Endodermal cell (in vitro differentiated cells): ENCODE measurements around the gene TNRC18. TPM values are rescaled to one million over a fixed set of nuclear protein-coding genes. Genes with fewer than 3 reads are reported as not detected.
"Not testable (repeated sequence)": the region's sequence is repeated elsewhere in the genome, so short reads cannot be mapped to it uniquely, and the experiment has no call there.

Source experiments
- DNase-seq: peaks from one replicate; pipeline ENCODE4 v3.0.0-alpha.2; 2017
- H3K27ac ChIP-seq: 2 replicates; pipeline ENCODE4 v1.5.1; 2013; ENCODE audit warnings: mild to moderate bottlenecking, low read depth, low read length, moderate library complexity
- H3K27me3 ChIP-seq: 2 replicates; pipeline ENCODE4 v1.6.1; 2013; ENCODE audit warnings: mild to moderate bottlenecking, low read length, moderate library complexity; ENCODE audit not compliant: insufficient read depth, control insufficient read depth, poor library complexity, severe bottlenecking
- H3K36me3 ChIP-seq: 2 replicates; pipeline ENCODE4 v1.7.0; 2013; ENCODE audit warnings: mild to moderate bottlenecking, low read length, moderate library complexity; ENCODE audit not compliant: control insufficient read depth, insufficient read depth
- H3K4me1 ChIP-seq: one replicate; pipeline ENCODE4 v1.7.0; 2013; ENCODE audit warnings: low read length; ENCODE audit not compliant: control insufficient read depth, insufficient read depth
- H3K4me3 ChIP-seq: 2 replicates; pipeline ENCODE4 v1.5.1; 2013; ENCODE audit warnings: mild to moderate bottlenecking, low read length, moderate library complexity
- H3K9ac ChIP-seq: 2 replicates; pipeline ENCODE4 v1.6.1; 2013; ENCODE audit warnings: mild to moderate bottlenecking, low read length, moderate library complexity; ENCODE audit not compliant: poor library complexity, severe bottlenecking; ENCODE audit errors: extremely low read depth
- H3K9me3 ChIP-seq: 2 replicates; pipeline ENCODE4 v1.6.1; 2013; ENCODE audit warnings: mild to moderate bottlenecking, low read length, moderate library complexity; ENCODE audit not compliant: control insufficient read depth
- H3K27ac Mint-ChIP-seq: 2 replicates; pipeline ENCODE4 v1.8.0; 2020; ENCODE audit warnings: mixed read lengths
- H3K27me3 Mint-ChIP-seq: 2 replicates; pipeline ENCODE4 v1.8.0; 2021; ENCODE audit warnings: mild to moderate bottlenecking, mixed read lengths; ENCODE audit not compliant: insufficient read depth
- H3K36me3 Mint-ChIP-seq: 2 replicates; pipeline ENCODE4 v1.8.0; 2020; ENCODE audit warnings: low read depth, mixed read lengths
- H3K4me1 Mint-ChIP-seq: 2 replicates; pipeline ENCODE4 v1.8.0; 2020; ENCODE audit warnings: mixed read lengths
- H3K4me3 Mint-ChIP-seq: 2 replicates; pipeline ENCODE4 v1.8.0; 2020; ENCODE audit warnings: mild to moderate bottlenecking, moderate library complexity, mixed read lengths
- H3K9me3 Mint-ChIP-seq: 2 replicates; pipeline ENCODE4 v1.8.0; 2020; ENCODE audit warnings: mild to moderate bottlenecking, mixed read lengths
- CTCF ChIP-seq: fragments of 200-600 bp; sonication (generic); conservative IDR thresholded peaks from 2 replicates; pipeline ENCODE4 v1.5.0; 2021; ENCODE audit warnings: antibody characterized with exemption, mild to moderate bottlenecking
- WGBS, 2 experiments: methylation state at CpG; one replicate each; pipeline versions ENCODE4 v1.1.5 to v1.1.7; 2013; ENCODE audit warnings: missing lambda C conversion rate in 2 of 2, mixed read lengths in 1 of 2; ENCODE audit not compliant: insufficient coverage in 1 of 2, insufficient read length in 1 of 2; 5-methylcytosine and 5-hydroxymethylcytosine counted together
- long read RNA-seq, 4 experiments: library from polyadenylated mRNA in 2 of 4; library from RNA in 1 of 4; library from capped mRNA in 1 of 4; stranded (forward) in 3 of 4; unstranded in 1 of 4; transcript quantifications; one replicate each; pipeline ENCODE4 v2.0.0, GENCODE V29; 2020 to 2021; ENCODE audit warnings: inconsistent platforms in 1 of 4
- polyA plus RNA-seq, 2 experiments: library from polyadenylated mRNA; stranded (reverse); fragments of 50-300 nt; gene quantifications; one replicate each; pipeline ENCODE4 v1.2.3, GENCODE V29; 2013
- total RNA-seq, 2 donors: library from RNA; stranded (reverse); fragmentation: NEBNext Ultra II Directional in 1 of 2; extraction: Animal tissue kit (Norgen Biotek cat#: 25700) in 1 of 2; gene quantifications; 2 replicates in 1 of 2; 3 replicates in 1 of 2; pipeline ENCODE4 v1.2.1, GENCODE V29; 2021

Gene TNRC18
- total RNA-seq: 100 to 1,000 TPM; 103 to 136 TPM
- polyA plus RNA-seq (2013, experiment 1 of 2): 48.8 TPM
- polyA plus RNA-seq (2013, experiment 2 of 2): 55.8 TPM
- long read RNA-seq, experiment 1, partial matches to known transcripts: 16 of 22 reads
- long read RNA-seq, experiment 1, other reads (novel, unspliced or antisense): 6 of 22 reads
- long read RNA-seq, experiment 2, partial matches to known transcripts: 36 of 41 reads
- long read RNA-seq, experiment 2, other reads (novel, unspliced or antisense): 5 of 41 reads
- long read RNA-seq, experiment 3, partial matches to known transcripts: 3 of 6 reads
- long read RNA-seq, experiment 3, other reads (novel, unspliced or antisense): 3 of 6 reads
- long read RNA-seq, experiment 4, partial matches to known transcripts: 1 of 1 reads
- long read RNA-seq, experiment 4, other reads (novel, unspliced or antisense): 0 of 1 reads

GRCh38 chr7:5423306-5423975 lies at the start of gene TNRC18:
TSS of gene TNRC18 (minus strand) at chr7:5423834. CDS start at chr7:5421246, 2,588 bp downstream.
- H3K27me3 ChIP-seq: no peaks in the 10 kb centered on the region
- peak within 1 kb of the TSS; percentile 100 for H3K9ac ChIP-seq

GRCh38 chr7:5472432-5473315 lies 49.0 kb upstream of the TNRC18 start:
- no peaks in the 10 kb centered on the region for H3K4me1 Mint-ChIP-seq
- no peaks in the 10 kb centered on the region for H3K27me3 ChIP-seq
- no peaks in the 10 kb centered on the region for H3K4me1 ChIP-seq
- H3K27me3 Mint-ChIP-seq: no peaks in the 10 kb centered on the region
- H3K4me3 Mint-ChIP-seq: no peak overlapping the region
- DNase-seq: peak; percentile 48
- no peak overlapping the region for H3K9ac ChIP-seq
- no peaks in the 10 kb centered on the region for H3K9me3 ChIP-seq
- WGBS, 2 experiments: 93 to 94% methylated on average over 15 to 20 of the region's 20 CpGs
- H3K27ac Mint-ChIP-seq: no peak overlapping the region
- no peaks in the 10 kb centered on the region for H3K36me3 ChIP-seq
- H3K4me3 ChIP-seq: no peak overlapping the region
- H3K36me3 Mint-ChIP-seq: peaks cover 8% of the 10 kb centered on the region
- no peak for TF ChIP-seq CTCF
- H3K9me3 Mint-ChIP-seq: no peaks in the 10 kb centered on the region
- H3K27ac ChIP-seq: no peak overlapping the region

More at GRCh38 chr7:5423306-5423975, at the start of gene TNRC18:
- Histone ChIP-seq H3K4me1 (no peaks in the 10 kb centered on the region), H3K27ac (peak within 1 kb of the TSS; percentile 99), H3K4me3 (peak within 1 kb of the TSS; percentile 100), H3K36me3 (peaks cover 23% of the 10 kb centered on the region), H3K9me3 (no peaks in the 10 kb centered on the region)
- Mint-ChIP-seq H3K4me3 (peak within 1 kb of the TSS; percentile 96), H3K4me1 (peaks cover 2% of the 10 kb centered on the region), H3K27me3 (peaks cover 9% of the 10 kb centered on the region), H3K9me3 (no peaks in the 10 kb centered on the region), H3K27ac (peak within 1 kb of the TSS; percentile 99), H3K36me3 (peaks cover 10% of the 10 kb centered on the region)
- DNase-seq: no peak
- TF ChIP-seq CTCF: no peak
- 0% methylated on average over 13 to 58 of the region's 67 CpGs for WGBS, 2 experiments

- not testable (repeated sequence) for H3K27me3 ChIP-seq, H3K36me3 ChIP-seq, H3K4me1 Mint-ChIP-seq, H3K9me3 Mint-ChIP-seq, H3K9me3 ChIP-seq, H3K4me3 Mint-ChIP-seq, H3K4me3 ChIP-seq, H3K27me3 Mint-ChIP-seq, DNase-seq, H3K27ac ChIP-seq, H3K36me3 Mint-ChIP-seq, H3K27ac Mint-ChIP-seq, H3K9ac ChIP-seq, H3K4me1 ChIP-seq
- 84 to 90% methylated on average over 12 to 14 of the region's 14 CpGs for WGBS, 2 experiments
Observed at GRCh38 chr7:5471623-5472022, 48.0 kb upstream of the TNRC18 start.
